ENCODE results near the gene ATP6V0A4.
"Not testable (repeated sequence)": the region's sequence is repeated elsewhere in the genome, so short reads cannot be mapped to it uniquely, and the experiment has no call there.

The ATP6V0A4 gene

DNA sequence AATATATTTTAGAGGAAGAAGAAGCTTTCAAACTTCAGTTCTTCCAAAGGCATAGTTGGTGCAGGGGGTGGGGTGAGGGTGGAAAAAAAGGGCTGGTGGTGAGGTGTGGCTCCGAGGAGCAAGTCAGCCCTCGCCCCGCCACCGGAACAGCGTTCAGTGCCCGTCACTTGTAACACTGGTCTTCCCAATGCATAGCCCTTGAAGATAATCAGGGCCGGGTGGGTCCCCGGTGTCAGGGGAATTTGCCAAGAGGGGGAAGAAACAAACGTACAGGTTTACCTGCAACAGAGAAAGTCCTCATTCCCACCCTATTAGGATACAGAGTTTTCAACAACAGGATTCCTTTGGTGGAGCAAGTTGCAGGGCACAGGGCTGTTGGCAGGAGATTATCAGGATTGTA lies 98.3 kb downstream of the ATP6V0A4 start:
- no peak for DNase-seq (ENCODE audit: low read depth)

DNA sequence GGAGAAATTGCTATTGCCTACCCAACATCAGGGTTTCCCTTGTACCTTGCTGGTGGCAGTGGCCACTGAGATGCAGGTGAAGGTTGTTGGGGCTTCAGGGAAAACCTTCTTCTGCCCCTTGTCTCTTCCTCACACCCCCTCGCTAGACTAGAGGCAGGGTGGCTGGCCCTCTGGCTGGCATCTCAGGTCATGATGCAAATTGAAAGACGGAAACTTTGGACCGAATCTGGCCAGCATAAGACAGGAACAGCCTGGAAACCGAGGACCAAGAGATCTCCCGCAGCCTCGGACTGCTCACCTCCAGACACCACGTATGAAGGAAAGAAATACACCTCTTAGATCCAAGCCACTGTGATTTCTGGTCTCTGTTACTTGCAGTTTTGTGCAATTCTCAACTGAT lies 99.7 kb downstream of the ATP6V0A4 start:
- no peak for DNase-seq (ENCODE audit: low read depth)

- DNase-seq (ENCODE audit: low read depth), result no peak
Observed at GRCh38 chr7:138697535-138698182, 100.3 kb downstream of the ATP6V0A4 start.

DNA sequence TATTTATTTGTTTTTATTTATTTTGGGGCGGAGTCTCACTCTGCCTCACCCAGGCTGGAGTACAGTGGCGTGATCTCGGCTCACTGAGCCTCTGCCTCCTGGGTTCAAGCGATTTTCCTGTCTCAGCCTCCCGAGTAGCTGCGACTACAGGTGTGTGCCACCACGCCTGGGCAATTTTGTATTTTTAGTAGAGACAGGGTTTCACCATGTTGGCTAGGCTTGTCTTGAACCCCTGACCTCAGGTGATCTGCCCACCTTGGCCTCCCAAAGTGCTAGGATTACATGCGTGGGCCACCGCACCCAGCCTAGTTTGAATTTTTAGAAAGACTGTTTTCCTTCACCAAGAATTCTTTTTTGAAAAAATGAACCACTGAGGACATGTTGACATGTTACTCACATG lies 102.2 kb downstream of the ATP6V0A4 start:
- DNase-seq (ENCODE audit: low read depth), result not testable (repeated sequence)

- no peak for DNase-seq (ENCODE audit: low read depth)
Observed at GRCh38 chr7:138695106-138695505, 102.9 kb downstream of the ATP6V0A4 start.

DNA sequence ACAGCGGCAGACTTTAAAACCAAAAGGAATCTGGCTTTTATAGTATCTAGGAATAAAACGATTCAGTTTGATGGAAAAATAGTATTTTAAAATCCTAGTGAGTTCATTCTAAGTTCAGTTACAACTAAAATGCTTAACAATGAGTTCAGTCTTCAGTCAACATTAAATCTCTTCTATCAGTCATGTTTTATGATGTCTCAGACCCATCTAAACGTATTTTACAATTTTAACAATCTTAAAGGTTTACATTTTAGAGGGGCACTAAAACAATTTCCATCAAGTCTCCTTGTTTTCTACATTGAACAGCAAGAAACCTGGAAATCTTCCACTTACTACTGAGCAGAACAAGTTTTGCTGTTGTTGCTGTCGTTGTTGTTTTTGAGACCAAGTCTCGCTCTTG lies 106.8 kb downstream of the ATP6V0A4 start:
- no peak for DNase-seq (ENCODE audit: low read depth)

GRCh38 chr7:138690495-138690894 lies 107.5 kb downstream of the ATP6V0A4 start:
- no peak for DNase-seq (ENCODE audit: low read depth)

DNA sequence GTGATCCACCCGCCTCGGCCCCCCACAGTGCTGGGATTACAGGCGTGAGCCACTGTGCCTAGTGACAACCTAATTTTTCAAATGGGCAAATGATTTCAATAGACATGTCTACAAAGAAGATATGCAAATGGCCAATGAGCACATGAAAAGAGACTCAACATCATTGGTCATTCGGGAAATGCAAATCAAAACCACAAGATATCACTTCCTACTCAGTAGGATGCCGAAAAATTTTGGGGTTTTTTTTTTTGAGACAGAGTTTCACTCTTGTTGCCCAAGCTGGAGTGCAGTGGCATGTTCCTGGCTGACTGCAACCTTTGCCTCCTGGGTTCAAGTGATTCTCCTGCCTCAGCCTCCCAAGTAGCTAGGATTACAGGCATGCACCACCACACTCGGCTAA lies 110.0 kb downstream of the ATP6V0A4 start:
- DNase-seq (ENCODE audit: low read depth), result not testable (repeated sequence)

DNA sequence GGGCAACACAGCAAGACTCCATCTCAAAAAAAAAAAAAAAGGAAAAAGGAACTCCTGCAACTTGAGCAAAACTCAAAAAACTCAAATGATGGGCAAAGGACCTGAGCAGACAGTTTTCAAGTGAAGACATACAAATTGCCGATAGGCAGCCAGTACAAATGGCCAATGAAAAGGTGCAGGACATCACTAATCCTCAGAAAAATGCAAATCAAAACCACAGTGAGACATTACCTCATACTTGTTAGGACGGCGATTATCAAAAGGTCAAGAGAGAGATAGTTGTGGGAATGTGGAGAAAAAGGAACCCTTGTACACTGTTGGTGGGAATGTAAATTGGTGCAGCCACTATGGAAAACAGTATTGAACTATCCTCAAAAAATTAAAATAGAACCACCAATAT lies 113.7 kb downstream of the ATP6V0A4 start:
- DNase-seq (ENCODE audit: low read depth), result no peak

DNA sequence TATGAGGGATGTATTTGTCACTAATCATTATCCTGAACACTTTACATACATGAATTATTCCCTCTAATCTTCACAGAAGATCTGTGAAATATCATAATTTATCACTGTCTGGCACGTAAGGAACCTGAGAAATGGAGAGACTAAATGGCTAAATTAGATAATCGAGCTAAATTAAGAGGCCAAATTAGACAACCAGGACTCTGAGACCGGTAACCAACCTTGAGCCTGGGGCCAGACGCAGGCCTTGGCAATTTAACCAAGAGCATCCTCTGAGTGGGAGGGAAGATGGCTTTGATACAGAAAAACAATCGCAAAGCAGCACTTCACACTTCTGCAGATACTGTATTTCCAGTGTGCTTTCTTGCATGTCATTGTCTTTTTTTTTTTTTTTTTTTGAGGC lies 118.2 kb downstream of the ATP6V0A4 start:
- no peak for DNase-seq (ENCODE audit: low read depth)

DNA sequence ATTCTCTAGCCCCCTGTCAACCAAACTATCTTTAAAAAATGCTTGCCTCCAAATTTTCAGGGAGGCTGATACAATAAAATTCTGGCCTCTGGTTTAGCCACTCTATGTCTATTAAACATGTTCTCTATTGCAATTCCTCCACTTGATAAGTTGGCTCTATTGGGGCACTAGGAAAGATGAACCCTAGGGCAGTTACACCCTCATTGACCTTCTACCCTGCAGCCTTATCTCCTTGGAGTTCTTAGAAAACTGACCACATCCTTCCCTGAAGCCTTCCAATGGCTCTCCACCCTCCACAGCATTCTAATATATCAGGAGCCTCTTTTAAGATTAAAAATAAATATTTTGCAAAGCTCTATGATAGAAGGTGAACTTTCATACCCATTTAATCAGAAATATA lies 127.4 kb downstream of the ATP6V0A4 start:
- no peak for DNase-seq (ENCODE audit: low read depth)

DNA sequence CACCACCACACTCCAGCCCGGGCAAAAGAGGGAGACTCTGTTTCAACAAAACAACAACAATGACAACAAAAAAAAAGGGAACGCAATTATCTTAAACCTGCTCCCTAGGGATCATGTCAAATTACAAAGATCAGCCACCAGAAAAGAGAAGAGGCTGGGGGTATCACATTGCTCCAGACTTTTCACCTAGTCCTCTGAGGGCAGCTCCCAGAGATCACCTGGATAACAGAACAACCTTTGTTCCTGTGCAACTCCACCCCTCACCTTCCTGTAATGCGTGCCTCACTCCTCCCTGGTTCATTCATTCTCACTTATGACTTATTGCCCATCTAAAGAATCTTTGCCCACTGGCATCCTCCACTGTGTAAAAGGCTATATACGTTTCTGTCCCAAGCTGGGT lies 128.6 kb downstream of the ATP6V0A4 start:
- no peak for DNase-seq (ENCODE audit: low read depth)

- no peak for DNase-seq (ENCODE audit: low read depth)
Observed at GRCh38 chr7:138668946-138669345, 129.1 kb downstream of the ATP6V0A4 start.

GRCh38 chr7:138668229-138668596 lies 129.8 kb downstream of the ATP6V0A4 start:
- no peak for DNase-seq (ENCODE audit: low read depth)

- DNase-seq (ENCODE audit: low read depth), result no peak
Observed at GRCh38 chr7:138667535-138668228, 130.3 kb downstream of the ATP6V0A4 start.

DNA sequence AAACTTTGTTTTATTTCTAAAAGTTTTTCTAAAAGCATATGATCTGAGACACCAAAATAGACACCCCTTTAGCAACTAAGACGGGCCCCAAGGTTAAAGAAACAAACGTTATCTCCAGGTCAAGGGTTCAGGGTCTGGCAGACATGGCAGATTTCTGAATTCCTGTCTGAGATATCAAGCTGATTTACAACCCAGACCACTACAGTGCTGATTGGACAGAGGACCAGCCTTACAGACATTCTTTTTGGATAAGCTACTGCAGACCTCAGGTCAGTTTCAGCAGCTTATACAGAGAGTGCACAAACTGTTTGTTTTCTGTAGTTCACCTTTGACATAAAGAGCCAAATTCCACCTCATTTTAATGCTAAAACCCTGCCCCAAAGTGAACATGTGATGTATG lies 131.6 kb downstream of the ATP6V0A4 start:
- no peak for DNase-seq (ENCODE audit: low read depth)

DNA sequence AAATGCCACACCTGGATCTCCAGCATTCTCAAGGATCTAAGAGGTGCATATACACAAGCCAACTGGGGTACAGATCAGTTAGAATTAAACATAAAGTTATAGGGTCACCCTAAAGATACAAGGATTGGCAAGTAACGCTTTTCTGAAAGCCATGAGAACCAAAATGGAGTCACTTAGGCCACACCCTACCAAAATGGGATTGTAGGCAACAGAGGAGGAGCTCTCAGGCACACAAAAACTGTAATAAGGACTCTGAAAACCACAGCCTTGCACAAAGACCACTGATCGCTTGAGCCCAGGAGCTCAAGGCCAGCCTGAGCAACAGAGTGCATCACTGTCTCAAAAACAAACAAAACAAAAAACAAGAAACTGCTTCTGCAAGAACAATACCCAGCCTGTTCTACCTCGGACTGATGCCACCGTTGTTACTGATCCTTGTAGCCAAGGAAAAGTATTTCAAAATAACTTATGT lies 132.3 kb downstream of the ATP6V0A4 start:
- DNase-seq (ENCODE audit: low read depth), result no peak

DNA sequence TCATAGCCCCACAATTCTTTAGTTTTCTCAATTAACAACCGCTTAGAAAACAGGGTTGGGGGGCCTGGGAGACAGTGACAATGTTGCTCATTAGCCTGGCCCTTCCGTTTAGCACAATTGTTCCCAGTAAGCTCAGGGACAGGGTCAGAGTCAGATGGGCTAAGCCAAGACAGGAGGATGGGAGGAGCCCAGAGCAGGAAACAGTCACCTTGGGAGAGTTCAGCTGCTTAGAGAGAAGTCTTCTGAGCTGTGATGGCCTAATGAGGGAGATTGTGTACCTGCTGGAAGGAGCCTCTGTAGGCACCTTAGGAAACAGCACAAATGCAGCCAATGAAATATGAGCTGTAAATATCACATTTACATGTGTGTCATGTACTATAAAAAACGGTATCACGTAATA lies 132.7 kb downstream of the ATP6V0A4 start:
- DNase-seq (ENCODE audit: low read depth), result no peak

DNA sequence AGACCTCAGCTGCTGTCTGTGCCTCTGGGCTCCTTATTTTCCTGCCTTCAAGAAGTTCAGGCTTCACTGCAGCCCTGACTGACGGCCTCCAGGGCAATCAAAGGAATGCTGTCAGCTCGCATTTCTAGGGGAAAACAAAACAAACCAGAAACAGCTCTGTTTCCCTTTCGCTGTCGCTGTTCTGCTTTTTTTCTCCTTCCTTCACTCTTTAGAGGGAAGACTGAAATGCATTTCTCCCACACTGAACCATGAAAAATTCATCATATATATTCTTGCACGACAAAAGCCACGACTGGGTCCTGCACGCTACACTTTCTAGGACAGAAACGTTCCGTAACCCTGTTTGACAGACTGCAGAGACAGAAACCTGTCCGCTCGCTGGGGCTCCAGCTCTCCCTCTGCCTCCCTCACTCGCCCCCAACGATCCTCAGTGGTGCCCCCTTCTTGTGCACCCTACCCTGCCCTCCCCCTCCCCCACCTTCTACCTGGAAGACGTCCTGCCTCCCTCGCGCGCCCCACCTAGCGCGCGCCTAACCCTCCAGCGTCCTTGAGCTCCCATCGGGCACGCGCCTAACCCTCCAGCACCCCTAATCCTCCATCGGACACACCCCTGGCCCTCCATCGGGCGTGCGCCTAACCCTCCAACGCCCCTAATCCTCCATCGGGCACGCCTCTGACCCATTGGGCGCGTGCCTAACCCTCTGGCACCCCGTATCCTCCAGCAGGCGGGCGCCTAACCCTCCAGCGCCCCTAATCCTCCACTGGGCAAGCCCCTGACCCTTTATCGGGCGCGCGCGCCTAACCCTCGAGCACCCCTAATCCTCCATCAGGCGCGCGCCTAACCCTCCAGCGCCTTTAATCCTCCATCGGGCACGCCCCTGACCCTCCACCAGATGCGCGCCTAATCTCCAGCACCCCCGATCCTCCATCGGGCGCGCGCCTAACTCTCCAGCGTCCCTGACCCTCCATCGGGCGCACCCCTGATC lies 134.0 kb downstream of the ATP6V0A4 start:
- no peak for DNase-seq (ENCODE audit: low read depth)

DNA sequence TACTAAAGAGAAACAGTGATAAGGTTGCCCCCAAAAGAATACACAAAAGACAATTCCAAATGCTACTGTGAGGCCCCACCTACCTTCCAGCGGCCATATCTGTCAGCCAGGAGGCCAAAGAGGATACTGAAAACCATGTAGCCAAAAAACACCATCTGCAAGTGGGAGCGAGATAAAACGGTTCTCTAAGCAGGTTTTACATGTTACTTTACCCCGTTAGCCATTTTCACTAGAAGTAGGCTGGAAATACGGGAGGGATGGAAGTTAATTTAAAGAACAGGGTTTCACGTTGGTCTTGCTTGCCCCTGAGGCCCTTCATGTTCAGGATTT lies 135.0 kb downstream of the ATP6V0A4 start:
- no peak for DNase-seq (ENCODE audit: low read depth)

DNA sequence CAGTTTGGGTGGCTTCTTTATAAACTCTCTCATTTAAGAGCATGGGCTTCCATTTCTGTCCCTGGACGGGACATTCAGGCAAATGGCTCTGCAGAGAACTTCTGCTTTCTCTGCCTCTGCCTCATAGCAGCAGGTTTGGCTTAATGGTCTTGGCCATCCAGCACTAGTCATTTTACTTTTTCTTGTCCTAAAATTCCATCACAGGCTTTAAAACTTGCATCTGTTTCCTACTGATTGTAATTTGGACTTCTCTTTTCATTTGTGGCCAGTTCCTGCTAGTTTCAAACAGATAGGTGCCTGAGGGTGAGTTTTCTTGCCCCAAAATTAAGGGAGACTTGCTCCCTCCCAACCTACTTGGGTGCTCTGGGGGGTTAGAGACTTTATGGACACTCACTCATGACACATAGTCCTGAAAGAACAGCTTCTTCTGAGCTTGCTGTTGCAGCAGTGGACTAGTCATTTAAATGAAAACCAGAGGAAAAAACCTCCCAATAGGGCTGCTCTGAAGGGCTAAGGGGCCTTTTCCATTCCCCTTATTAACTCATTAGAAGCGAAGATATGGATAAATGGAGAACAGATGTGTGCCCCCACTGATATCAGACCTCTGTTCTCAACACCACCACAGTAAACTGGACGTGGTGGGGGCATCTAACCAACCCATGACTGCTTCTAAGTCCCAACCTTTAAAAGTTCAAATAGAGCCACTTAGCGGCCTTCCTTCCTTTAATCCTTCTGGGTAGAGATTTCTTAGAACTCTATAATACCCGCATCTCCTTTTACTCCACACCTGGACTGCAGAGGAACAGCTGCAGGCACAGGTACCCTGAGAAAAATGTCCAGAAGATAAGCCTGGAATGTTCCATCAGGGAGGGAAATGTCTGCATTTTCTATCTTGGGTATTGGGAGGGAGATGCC lies 135.7 kb downstream of the ATP6V0A4 start:
- DNase-seq (ENCODE audit: low read depth), result no peak

Measured in stimulated activated CD8-positive, alpha-beta memory T cell treated with anti-CD3 and anti-CD28 coated beads, Interleukin-15, amount 100 ng/mL, for 1 hour (primary cell).